Inflammatory macrophage treated with lipopolysaccharide for 4 hours (primary cell): ENCODE results near the gene TMEM247.
"Not testable (repeated sequence)": the region's sequence is repeated elsewhere in the genome, so short reads cannot be mapped to it uniquely, and the experiment has no call there.

ENCODE experiments used
- DNase-seq: peaks from one replicate; pipeline ENCODE4 v3.0.0-alpha.2; 2020

Gene TMEM247

GRCh38 chr2:46459694-46460093, 19.7 kb upstream of the TMEM247 start:
- DNase-seq, result no peak

- no peak for DNase-seq
Measured at GRCh38 chr2:46460241-46460921, 19.0 kb upstream of the TMEM247 start.

- DNase-seq, result peak; percentile 62
Measured at GRCh38 chr2:46461011-46461674, 18.2 kb upstream of the TMEM247 start.

- peak; percentile 96 for DNase-seq
Measured at GRCh38 chr2:46461709-46462171, 17.6 kb upstream of the TMEM247 start.

- no peak for DNase-seq
Measured at GRCh38 chr2:46462936-46463335, 16.4 kb upstream of the TMEM247 start.

GRCh38 chr2:46469116-46469515, 10.2 kb upstream of the TMEM247 start:
- DNase-seq, result no peak

GRCh38 chr2:46469700-46470099, 9.7 kb upstream of the TMEM247 start:
- no peak for DNase-seq

- DNase-seq, result peak; percentile 96
Measured at GRCh38 chr2:46470114-46470628, 9.2 kb upstream of the TMEM247 start.

GRCh38 chr2:46471019-46471583, 8.3 kb upstream of the TMEM247 start:
- DNase-seq, result peak; percentile 66

GRCh38 chr2:46471697-46472096, 7.7 kb upstream of the TMEM247 start:
- DNase-seq, result peak; percentile 53

- not testable (repeated sequence) for DNase-seq
Measured at GRCh38 chr2:46472165-46472564, 7.2 kb upstream of the TMEM247 start.

- not testable (repeated sequence) for DNase-seq
Measured at GRCh38 chr2:46477462-46477861, 1.9 kb upstream of the TMEM247 start.

- no peak for DNase-seq
Measured at GRCh38 chr2:46477925-46478324, 1.4 kb upstream of the TMEM247 start.

- DNase-seq, result no peak
Measured at GRCh38 chr2:46480562-46480961, 1.2 kb downstream of the TMEM247 start.

- DNase-seq, result peak; percentile 85
Measured at GRCh38 chr2:46481198-46482193, 2.1 kb downstream of the TMEM247 start.

- no peak for DNase-seq
Measured at GRCh38 chr2:46482490-46482889, 3.1 kb downstream of the TMEM247 start.

- no peak for DNase-seq
Measured at GRCh38 chr2:46485002-46485401, 5.6 kb downstream of the TMEM247 start.

- DNase-seq, result peak; percentile 26
Measured at GRCh38 chr2:46486436-46486835, 7.1 kb downstream of the TMEM247 start.

GRCh38 chr2:46487667-46488335, 8.4 kb downstream of the TMEM247 start:
- no peak for DNase-seq

GRCh38 chr2:46488389-46488788, 9.0 kb downstream of the TMEM247 start:
- no peak for DNase-seq

GRCh38 chr2:46489423-46490174, 10.2 kb downstream of the TMEM247 start:
- peak; percentile 65 for DNase-seq
